ENCODE data around the gene PGLYRP1.

DNA sequence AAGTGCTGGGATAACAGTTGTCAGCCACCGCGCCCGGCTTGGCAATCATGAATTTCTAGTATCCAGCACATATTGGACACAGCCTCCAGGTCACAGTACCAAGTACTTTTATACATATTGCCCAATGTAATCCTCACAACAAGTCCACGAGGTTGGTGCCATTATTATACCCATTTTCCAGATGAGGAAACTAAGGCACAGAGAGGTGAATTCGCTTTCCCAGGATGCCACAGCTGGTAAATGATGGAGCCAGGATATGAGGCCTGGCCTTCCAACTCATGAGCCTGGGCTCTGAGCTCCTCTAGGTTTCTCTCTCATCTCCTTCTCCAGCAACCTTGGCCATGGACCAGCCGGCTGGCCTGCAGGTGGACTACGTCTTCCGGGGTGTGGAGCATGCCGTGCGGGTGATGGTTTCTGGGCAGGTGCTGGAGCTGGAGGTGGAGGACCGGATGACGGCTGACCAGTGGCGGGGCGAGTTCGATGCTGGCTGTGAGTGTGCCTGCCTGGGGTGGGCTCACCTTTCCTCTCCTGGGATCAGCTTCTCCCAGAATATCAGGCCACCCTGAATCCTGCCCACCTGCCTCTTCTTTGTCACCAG is 20.1 kb downstream of the PGLYRP1 start:
- TF ChIP-seq, protein P1, sequence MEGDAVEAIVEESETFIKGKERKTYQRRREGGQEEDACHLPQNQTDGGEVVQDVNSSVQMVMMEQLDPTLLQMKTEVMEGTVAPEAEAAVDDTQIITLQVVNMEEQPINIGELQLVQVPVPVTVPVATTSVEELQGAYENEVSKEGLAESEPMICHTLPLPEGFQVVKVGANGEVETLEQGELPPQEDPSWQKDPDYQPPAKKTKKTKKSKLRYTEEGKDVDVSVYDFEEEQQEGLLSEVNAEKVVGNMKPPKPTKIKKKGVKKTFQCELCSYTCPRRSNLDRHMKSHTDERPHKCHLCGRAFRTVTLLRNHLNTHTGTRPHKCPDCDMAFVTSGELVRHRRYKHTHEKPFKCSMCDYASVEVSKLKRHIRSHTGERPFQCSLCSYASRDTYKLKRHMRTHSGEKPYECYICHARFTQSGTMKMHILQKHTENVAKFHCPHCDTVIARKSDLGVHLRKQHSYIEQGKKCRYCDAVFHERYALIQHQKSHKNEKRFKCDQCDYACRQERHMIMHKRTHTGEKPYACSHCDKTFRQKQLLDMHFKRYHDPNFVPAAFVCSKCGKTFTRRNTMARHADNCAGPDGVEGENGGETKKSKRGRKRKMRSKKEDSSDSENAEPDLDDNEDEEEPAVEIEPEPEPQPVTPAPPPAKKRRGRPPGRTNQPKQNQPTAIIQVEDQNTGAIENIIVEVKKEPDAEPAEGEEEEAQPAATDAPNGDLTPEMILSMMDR (IDR thresholded peaks at IDR 0.05), result no peak
- TF ChIP-seq POLR2A (IDR thresholded peaks at IDR 0.05), result no peak

Measured in vagina (tissue), 2 donors.